Endothelial cell of umbilical vein (primary cell): ENCODE measurements around the gene PEMT. TPM values are rescaled to one million over a fixed set of nuclear protein-coding genes. Genes with fewer than 3 reads are reported as not detected.
"Not testable (repeated sequence)": the region's sequence is repeated elsewhere in the genome, so short reads cannot be mapped to it uniquely, and the experiment has no call there.

Source experiments
- BruUV-seq: library from RNA; stranded (reverse); fragments of 400-500 nt; replicated peaks from 2 replicates; lab custom pipeline; 2021; lab: Mats Ljungman, UMichigan
- CTCF ChIA-PET: fragments of 300-600, 350-600 bp; sonication (Branson Sonifier 250); formaldehyde crosslinking; loops from one replicate; lab custom pipeline; 2021; ENCODE audit warnings: antibody characterized with exemption, inconsistent platforms; lab: Charles Lee
- POLR2A ChIA-PET: fragments of 300-600, 350-600 bp; sonication (Branson Sonifier 250); formaldehyde crosslinking; loops from one replicate; lab custom pipeline; 2021; ENCODE audit warnings: antibody characterized with exemption, inconsistent platforms; lab: Charles Lee
- DNase-seq: peaks from one replicate; pipeline ENCODE4 v3.0.0-alpha.2; 2011; ENCODE audit warnings: low read depth, low spot score
- FAIRE-seq: peaks from 2 replicates; lab custom pipeline; 2011; peaks lifted over from hg19 to GRCh38; lab: Jason Lieb, UNC
- H2AFZ ChIP-seq: 2 replicates; pipeline ENCODE4 v1.6.0; 2012; ENCODE audit warnings: low read depth, low read length, control low read depth, inconsistent platforms
- H3K27ac ChIP-seq: 2 replicates; pipeline ENCODE4 v1.5.1; 2011; ENCODE audit warnings: low read depth, mild to moderate bottlenecking, control low read depth, low read length, moderate library complexity; ENCODE audit not compliant: insufficient read depth
- H3K27me3 ChIP-seq, 2 experiments: 2 replicates each; pipeline versions ENCODE4 v1.6.0 to v1.6.1; 2011; ENCODE audit warnings: low read length in 2 of 2, mixed read lengths in 1 of 2; ENCODE audit not compliant: control insufficient read depth in 2 of 2, insufficient read depth in 2 of 2
- H3K36me3 ChIP-seq, 2 experiments: 2 replicates in 1 of 2; 3 replicates in 1 of 2; pipeline ENCODE4 v1.5.1; 2011; ENCODE audit warnings: low read length in 2 of 2, mild to moderate bottlenecking in 1 of 2, moderate library complexity in 1 of 2; ENCODE audit not compliant: control insufficient read depth in 2 of 2, insufficient read depth in 2 of 2; ENCODE audit errors: extremely low read depth in 1 of 2
- H3K4me1 ChIP-seq: 3 replicates; pipeline ENCODE4 v1.5.1; 2011; ENCODE audit warnings: mild to moderate bottlenecking, low read length; ENCODE audit not compliant: control insufficient read depth, insufficient read depth; ENCODE audit errors: extremely low read depth
- H3K4me2 ChIP-seq: 2 replicates; pipeline ENCODE4 v1.6.1; 2011; ENCODE audit warnings: low read length, control low read depth, mixed read lengths; ENCODE audit not compliant: insufficient read depth
- H3K4me3 ChIP-seq, 3 experiments: fragments of 200-600 bp in 1 of 3; sonication (generic), shearing (Covaris generic) in 1 of 3; replicated peaks in 1 of 3; 2 replicates each; pipeline ENCODE4 v1.5.1; 2011 to 2016; ENCODE audit warnings: control low read depth in 3 of 3, low read length in 3 of 3, mild to moderate bottlenecking in 2 of 3, inconsistent platforms in 1 of 3, low read depth in 1 of 3, moderate library complexity in 1 of 3; ENCODE audit not compliant: insufficient read depth in 1 of 3
- H3K79me2 ChIP-seq: 2 replicates; pipeline ENCODE4 v1.6.0; 2012; ENCODE audit warnings: low read length, inconsistent platforms; ENCODE audit not compliant: control insufficient read depth, insufficient read depth
- H3K9ac ChIP-seq: replicated peaks from 2 replicates; pipeline ENCODE3; 2011; ENCODE audit warnings: low read length, control low read depth; ENCODE audit not compliant: insufficient read depth; ENCODE audit errors: extremely low read depth
- H3K9me1 ChIP-seq: replicated peaks from 3 replicates; pipeline ENCODE4 v1.6.0; 2011; ENCODE audit warnings: mild to moderate bottlenecking, low read length; ENCODE audit not compliant: control insufficient read depth, insufficient read depth; ENCODE audit errors: extremely low read depth
- H3K9me3 ChIP-seq: replicated peaks from 2 replicates; pipeline ENCODE4 v1.5.1; 2012; ENCODE audit warnings: low read length, inconsistent platforms; ENCODE audit not compliant: control insufficient read depth, insufficient read depth
- H4K20me1 ChIP-seq: replicated peaks from 2 replicates; pipeline ENCODE3; 2011; ENCODE audit warnings: mild to moderate bottlenecking, low read length; ENCODE audit not compliant: control insufficient read depth, insufficient read depth; ENCODE audit errors: extremely low read depth
- EZH2 ChIP-seq: IDR thresholded peaks from 2 replicates; pipeline ENCODE4 v1.6.1; 2012; ENCODE audit warnings: borderline replicate concordance, low read depth, mild to moderate bottlenecking, moderate library complexity, low read length, inconsistent platforms; ENCODE audit not compliant: severe bottlenecking
- FOS ChIP-seq: IDR thresholded peaks from 2 replicates; pipeline ENCODE4 v1.6.1; 2011; ENCODE audit warnings: mild to moderate bottlenecking, low read length, moderate library complexity, borderline replicate concordance; ENCODE audit not compliant: insufficient read depth
- GATA2 ChIP-seq: IDR thresholded peaks from 2 replicates; pipeline ENCODE4 v1.7.0; 2011; ENCODE audit warnings: low read depth, mild to moderate bottlenecking, moderate library complexity, mixed read lengths, low read length; ENCODE audit not compliant: insufficient read length, insufficient read depth
- JUN ChIP-seq: IDR thresholded peaks from 2 replicates; pipeline ENCODE4 v1.6.1; 2011; ENCODE audit warnings: borderline replicate concordance, low read depth; ENCODE audit not compliant: insufficient read length, insufficient read depth
- MAX ChIP-seq: IDR thresholded peaks from 2 replicates; pipeline ENCODE4 v1.6.1; 2011; ENCODE audit not compliant: insufficient read depth, insufficient read length
- MYC ChIP-seq: IDR thresholded peaks from one replicate; pipeline ENCODE4 v1.6.1; 2011; ENCODE audit warnings: mild to moderate bottlenecking, low read depth, low read length
- POLR2A ChIP-seq: IDR thresholded peaks from 2 replicates; pipeline ENCODE4 v1.6.1; 2012; ENCODE audit warnings: low read depth, mild to moderate bottlenecking, control low read depth, low read length
- POLR2AphosphoS5 ChIP-seq: IDR thresholded peaks from 2 replicates; pipeline ENCODE4 v1.6.1; 2012; ENCODE audit warnings: low read depth, mild to moderate bottlenecking, control low read depth, low read length, moderate library complexity; ENCODE audit not compliant: insufficient read depth
- dilution Hi-C: fragments of 300-500 bp; cut with MboI; formaldehyde crosslinking; loops from one replicate; pipeline ENCODE4 v1.15.0; 2019; ENCODE audit warnings: low sequenced_read_pairs; ENCODE audit not compliant: extremely low pct_ligation_motif_present
- intact Hi-C: fragments of 100-400 bp; cut with micrococcal nuclease; formaldehyde crosslinking; loops from one replicate; pipeline ENCODE4 v1.10.0; 2022
- polyA plus RNA-seq, 4 experiments: library from polyadenylated mRNA; depleted of rRNA in 3 of 4; stranded (reverse) in 3 of 4; unstranded in 1 of 4; fragments of >200 nt; gene quantifications; 2 replicates each; pipeline versions ENCODE4 v1.2.1 to v1.2.3, GENCODE V29; 2011 to 2012; ENCODE audit warnings: missing spikeins in 1 of 4
- total RNA-seq: library from RNA; stranded (reverse); gene quantifications from 2 replicates; pipeline ENCODE4 v1.2.3, GENCODE V29; 2021

PEMT gene
- total and polyA plus RNA-seq, 2 donors (not counting 3 experiments of a cell fraction or from before 2014, with no cell fraction given), result 35.1 to 58.4 TPM

- DNase-seq (no peak), FAIRE-seq (no peak)
- H3K27ac ChIP-seq, result no peak overlapping the region
- ChIA-PET CTCF (interaction anchor here (1.0 to 1.2 kb wide), 3 partner anchors 30 to 111 kb away, joined by 3 to 4 read pairs (median 3); no protein-coding TSS in a partner anchor), POLR2A (no interaction called here)
- H3K4me3 ChIP-seq, result no peak overlapping the region
- no peaks in the 10 kb centered on the region for H3K4me1 ChIP-seq
- TF ChIP-seq POLR2A (no peak), POLR2AphosphoS5 (no peak), EZH2 (no peak), MAX (no peak), GATA2 (no peak), MYC (no peak), FOS (no peak), JUN (no peak)
- no peaks in the 10 kb centered on the region for H3K9me1 ChIP-seq
- H3K79me2 ChIP-seq, result no peaks in the 10 kb centered on the region
- H4K20me1 ChIP-seq, result no peaks in the 10 kb centered on the region
- no TSS peak for BruUV-seq
- intact Hi-C loops (loop anchor here (5.0 kb wide), 1 partner anchor 60 kb away; no protein-coding TSS in a partner anchor), dilution Hi-C loops (loop anchor here (10.0 kb wide), 1 partner anchor 92 kb away; no protein-coding TSS in a partner anchor)
- H2AFZ ChIP-seq, result no peak overlapping the region
- no peaks in the 10 kb centered on the region for H3K36me3 ChIP-seq
- H3K4me2 ChIP-seq, result no peak overlapping the region
- H3K9ac ChIP-seq, result no peak overlapping the region
- H3K9me3 ChIP-seq, result no peaks in the 10 kb centered on the region
- peaks cover 35 to 40% of the 10 kb centered on the region in 2 experiments for H3K27me3 ChIP-seq
Measured at GRCh38 chr17:17467016-17467415, 124.5 kb downstream of the PEMT start.

DNA sequence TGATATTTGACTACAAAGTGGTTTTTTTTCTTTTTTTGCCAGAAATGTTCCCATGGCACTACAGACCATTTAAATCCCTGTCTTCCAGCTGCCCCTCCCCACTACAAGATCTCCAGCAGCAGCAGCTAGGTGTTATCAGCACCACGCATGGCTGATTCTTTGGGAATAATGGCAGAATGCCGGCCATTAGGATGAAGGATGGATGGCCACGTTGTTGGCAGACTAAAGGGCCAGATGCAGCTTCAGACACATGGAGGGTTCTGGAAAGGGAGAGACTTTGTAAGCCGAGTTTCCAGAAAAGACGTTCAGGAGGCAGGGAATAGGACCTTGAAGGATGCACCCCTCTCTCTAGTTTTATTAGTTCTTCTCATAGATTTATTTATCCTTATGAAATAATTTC, 125.0 kb downstream of the PEMT start:
- Histone ChIP-seq H3K79me2 (no peaks in the 10 kb centered on the region), H3K27me3 (peaks cover 37 to 39% of the 10 kb centered on the region in 2 experiments), H2AFZ (no peak overlapping the region), H3K4me3 (no peak overlapping the region), H3K36me3 (no peaks in the 10 kb centered on the region), H3K27ac (no peak overlapping the region), H4K20me1 (no peaks in the 10 kb centered on the region), H3K9me3 (no peaks in the 10 kb centered on the region), H3K4me2 (no peak overlapping the region), H3K4me1 (no peaks in the 10 kb centered on the region), H3K9ac (no peak overlapping the region), H3K9me1 (no peaks in the 10 kb centered on the region)
- intact Hi-C loops, result loop anchor here (5.0 kb wide), 1 partner anchor 61 kb away; no protein-coding TSS in a partner anchor
- BruUV-seq, result no TSS peak
- ChIA-PET POLR2A (no interaction called here), CTCF (interaction anchor here (1.0 to 1.2 kb wide), 3 partner anchors 30 to 110 kb away, joined by 3 to 4 read pairs (median 3); no protein-coding TSS in a partner anchor)
- dilution Hi-C loops, result loop anchor here (10.0 kb wide), 1 partner anchor 92 kb away; no protein-coding TSS in a partner anchor
- TF ChIP-seq JUN (no peak), POLR2AphosphoS5 (no peak), MYC (no peak), POLR2A (no peak), MAX (no peak), GATA2 (no peak), EZH2 (no peak)
- FAIRE-seq (no peak), DNase-seq (no peak)

DNA sequence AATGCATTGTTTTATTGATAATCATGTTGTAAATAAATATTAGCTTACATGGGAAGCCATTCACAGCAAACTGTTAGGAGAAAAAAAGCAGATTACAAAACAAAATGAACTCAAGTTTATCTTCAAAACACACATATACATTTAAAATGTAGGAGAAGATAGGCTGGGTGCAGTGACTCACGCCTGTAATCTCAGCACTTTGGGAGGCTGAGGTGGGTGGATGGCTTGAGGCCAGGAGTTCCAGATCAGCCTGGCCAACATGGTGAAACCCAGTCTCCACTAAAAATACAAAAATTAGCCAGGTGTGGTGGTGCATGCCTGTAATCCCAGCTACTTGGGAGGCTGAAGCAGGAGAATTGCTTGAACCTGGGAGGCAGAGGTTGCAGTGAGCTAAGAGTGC, 125.6 kb downstream of the PEMT start:
- H3K4me2 ChIP-seq, POLR2A ChIA-PET, H3K36me3 ChIP-seq, H3K79me2 ChIP-seq, H3K27ac ChIP-seq, H3K9ac ChIP-seq, FAIRE-seq, H3K4me1 ChIP-seq, H2AFZ ChIP-seq, H3K9me1 ChIP-seq, BruUV-seq, DNase-seq, H3K4me3 ChIP-seq, H4K20me1 ChIP-seq, H3K9me3 ChIP-seq: not testable (repeated sequence)
- peaks cover 32 to 36% of the 10 kb centered on the region in 2 experiments for H3K27me3 ChIP-seq
- intact Hi-C loops, result loop anchor here (5.0 kb wide), 1 partner anchor 61 kb away; no protein-coding TSS in a partner anchor
- CTCF ChIA-PET, result interaction anchor here (1.2 kb wide), 1 partner anchor 20 kb away, joined by 3 read pairs; no protein-coding TSS in a partner anchor
- dilution Hi-C loops, result loop anchor here (10.0 kb wide), 1 partner anchor 91 kb away; no protein-coding TSS in a partner anchor
